Amniotic epithelial cell (primary cell): Measurements from ENCODE around the gene FAM3D.

Experiments
- DNase-seq: peaks from one replicate; pipeline ENCODE4 v3.0.0-alpha.2; 2010; ENCODE audit warnings: low read depth

Gene FAM3D

DNA sequence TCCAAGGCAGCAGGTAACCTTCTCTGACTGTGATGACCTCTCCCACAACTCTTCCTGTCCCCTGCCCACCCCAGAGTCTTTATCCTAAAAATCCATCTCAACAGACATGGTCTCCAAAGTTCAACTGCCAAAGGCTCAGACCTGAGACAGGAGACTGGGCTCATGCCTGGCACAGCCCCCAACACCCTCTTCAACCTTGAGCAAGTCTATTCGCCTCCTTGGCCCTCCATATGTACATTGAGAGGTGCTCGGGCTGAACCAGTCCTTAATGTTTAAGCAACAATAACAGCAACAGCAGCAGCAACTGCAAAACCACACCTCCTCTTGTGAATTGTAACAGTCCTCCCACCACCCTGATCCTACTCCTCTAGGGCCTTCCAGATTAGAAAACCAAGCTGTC, 9.9 kb downstream of the FAM3D start:
- DNase-seq, result no peak

DNA sequence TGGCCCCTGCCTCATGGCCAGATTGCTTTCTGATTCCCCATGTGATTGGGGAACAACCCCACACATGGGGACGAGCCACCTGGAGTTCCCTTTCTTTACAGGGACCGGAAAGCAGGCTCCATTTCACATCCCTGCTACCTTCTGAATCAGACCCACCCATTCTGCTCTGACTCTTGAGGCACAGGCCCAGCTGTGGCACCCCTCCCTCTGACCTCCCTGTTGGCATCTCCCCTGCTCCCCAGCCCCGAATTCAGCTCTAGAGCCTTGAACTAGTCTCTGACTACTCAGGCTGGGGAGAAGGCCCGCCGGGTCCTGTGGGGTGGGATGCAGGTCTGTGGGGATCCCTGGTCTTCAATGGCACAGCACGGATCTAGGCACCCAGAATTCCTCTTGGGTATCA, 12.1 kb downstream of the FAM3D start:
- DNase-seq, result no peak

DNA sequence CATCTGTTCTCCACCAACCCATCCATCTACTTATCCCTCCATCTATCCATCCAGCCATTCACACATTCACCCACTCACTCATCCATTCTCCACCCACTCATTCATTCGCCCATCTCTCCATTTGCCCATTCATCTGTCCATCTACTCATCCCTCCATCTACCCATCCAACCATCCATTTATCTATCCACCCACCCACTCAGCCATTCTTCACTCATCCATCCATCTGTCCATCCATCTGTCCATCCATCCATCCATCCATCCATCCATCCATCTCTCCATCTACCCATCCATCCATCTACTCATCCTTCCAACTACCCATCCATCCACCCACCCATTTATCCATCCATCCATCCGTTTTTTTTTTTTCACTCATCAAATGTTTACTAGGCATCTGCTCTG, 13.9 kb downstream of the FAM3D start:
- DNase-seq, result no peak

DNA sequence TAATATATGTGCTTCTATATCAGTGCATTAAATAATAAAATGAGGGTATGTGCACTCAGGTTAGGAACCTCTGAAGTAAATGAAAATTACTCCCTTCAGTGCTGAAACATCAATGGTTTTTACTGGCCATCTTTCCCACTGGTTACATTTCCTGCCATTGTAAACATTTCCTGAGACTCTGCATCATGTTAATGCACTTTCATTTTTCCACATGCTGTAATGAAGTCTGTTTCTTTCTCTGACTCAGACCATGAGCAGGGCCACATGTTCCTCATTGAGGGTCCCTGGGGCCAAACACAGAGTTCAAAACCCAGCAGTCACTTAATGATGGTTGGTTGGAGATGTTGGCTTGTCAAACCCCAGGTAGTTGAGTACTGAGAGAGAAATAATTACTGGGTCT, 15.3 kb downstream of the FAM3D start:
- no peak for DNase-seq

DNA sequence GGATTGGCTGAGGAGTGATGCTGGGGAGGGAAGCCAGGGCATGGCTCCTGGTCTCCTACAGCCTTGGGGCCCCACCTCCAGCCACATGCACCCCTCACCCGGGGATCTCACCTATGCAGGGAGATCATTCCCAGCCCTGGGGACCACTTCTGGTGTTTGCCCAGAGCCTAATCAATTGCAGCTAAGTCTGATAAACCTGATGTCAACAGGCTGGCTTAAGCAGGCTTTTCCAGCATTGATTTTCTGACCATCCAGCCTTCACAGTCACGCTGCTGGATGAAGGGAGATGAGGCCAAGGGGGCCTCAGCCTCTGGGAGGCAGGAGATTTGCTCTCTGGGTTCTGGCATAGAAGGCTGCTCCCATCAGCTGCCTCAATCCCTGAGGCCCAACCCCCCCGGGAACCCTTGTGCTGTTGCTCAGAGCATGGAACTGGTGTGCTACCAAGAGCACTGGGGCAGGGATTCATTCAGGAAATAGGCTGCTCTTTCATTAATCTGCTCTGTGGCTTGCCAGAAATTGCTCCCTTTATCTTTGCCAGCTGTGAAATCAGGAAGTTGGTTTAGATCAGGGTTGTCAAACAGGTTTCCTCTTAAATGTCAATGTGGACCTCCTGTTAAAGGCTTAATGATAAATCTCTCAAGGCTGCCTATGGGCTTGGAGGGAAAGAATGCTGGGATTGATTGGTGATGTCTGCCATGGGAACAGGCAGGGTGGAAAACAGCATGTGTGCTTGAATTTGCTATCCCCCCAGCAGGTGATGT, 19.0 kb downstream of the FAM3D start:
- DNase-seq, result peak; percentile 10

DNA sequence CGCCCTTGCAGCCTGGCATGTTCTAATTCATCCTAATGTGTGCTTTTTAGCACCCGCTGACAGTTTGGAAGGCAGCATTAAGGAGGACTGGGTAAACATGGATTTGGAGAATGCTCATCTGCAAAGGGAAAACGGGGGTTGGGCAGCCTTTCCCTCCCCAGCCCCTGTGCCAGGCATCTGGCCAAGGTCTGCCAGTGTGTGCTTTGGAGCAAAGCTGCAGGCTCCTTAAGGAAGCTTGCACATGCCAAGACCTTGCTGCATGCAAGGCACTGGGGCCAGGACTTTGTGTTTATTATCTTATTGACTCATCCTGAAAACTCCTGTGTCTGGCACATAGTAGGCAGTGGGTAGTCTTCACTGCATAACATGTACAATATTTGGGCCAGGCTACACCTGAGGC, 20.1 kb downstream of the FAM3D start:
- no peak for DNase-seq

DNA sequence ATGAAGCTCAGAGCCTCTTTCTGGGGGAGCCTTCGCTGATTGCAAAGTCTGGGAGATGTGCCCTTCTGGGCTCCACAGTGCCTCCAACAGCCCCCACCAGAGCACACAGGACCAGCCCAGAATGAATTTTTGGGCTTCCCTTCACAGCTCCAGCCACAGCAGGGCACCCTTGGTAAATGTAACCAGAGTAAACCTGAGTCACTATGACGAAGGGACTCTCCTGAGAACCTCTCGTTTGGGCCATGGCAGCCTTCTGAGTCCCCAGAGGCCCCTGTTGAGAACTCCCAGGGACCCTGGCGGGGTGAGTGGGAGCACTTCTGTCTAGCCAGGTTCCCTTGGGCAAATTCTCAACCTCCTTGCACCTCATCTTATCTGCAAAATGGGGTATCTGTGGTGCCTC, 20.8 kb downstream of the FAM3D start:
- no peak for DNase-seq

DNA sequence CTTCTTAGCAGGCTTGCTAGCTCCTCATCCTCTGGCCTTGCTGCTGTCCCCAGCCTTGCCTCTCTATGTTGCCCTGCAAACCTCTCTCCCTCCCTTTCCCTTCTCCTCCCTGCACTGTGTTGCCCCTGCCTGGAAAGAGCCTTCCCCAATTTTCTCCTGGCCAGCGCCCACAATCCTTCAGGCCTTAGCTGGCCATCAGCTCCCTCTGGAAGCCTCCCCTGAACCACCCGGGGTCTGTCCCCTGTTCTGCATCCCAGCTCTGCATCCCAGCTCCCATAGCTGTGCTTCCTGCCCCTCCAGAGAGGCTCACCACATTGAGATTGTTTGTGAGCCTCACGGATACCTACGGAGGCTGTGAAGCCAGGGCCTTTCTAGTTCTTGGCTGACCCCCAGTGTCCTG, 23.7 kb downstream of the FAM3D start:
- DNase-seq, result no peak

DNA sequence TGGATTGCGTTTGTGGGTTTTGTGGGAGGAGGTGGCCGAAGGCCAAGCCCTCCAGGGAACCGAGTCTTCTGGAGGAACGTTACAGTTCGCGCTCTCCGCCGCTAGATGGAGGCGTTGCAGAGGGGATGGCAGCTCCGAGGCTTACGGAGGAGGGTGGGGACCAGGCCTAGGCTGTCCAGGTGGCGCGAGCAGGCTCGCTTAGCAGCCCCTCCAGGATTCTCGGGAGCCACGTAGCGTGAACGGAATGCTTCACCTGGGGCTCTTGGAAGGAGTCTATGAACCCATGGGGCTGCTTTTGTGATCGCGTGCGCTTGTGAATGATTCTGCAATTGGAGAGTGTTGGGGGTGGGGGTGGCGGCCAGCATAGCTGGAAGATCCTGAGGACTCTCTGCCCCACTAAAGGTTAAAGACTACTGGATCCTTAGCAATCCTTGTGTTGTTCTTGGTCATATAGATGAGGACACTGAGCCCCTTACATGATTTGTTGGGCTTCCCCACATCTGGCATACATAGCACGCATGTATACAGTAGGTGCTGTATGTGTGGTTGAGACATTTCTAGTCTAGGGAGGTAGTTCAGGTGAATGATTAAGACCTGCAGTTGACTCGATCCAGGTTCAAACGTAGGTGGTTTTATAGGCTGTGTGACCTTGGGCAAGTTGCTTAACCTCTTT, 25.7 kb downstream of the FAM3D start:
- DNase-seq, result peak; percentile 68

DNA sequence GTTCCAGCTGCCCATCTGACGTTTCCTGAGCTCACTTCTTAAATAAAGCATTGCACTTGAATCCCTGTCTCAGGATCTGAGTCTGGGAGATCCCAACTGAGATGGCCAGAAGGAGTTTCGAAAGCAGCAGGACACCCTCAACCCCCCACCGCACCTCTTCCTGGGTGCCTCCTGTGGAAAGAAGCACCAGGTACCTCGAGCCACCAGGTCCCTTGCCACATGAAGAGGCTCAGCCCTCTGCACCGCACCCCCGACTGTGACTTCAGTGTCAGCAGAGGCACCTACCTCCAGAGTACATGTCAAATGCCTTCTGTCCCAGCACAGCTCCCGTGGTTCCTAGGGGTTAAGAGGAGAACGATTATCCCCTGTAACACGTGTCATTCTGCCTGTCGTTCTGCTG, 26.7 kb downstream of the FAM3D start:
- DNase-seq, result no peak

DNA sequence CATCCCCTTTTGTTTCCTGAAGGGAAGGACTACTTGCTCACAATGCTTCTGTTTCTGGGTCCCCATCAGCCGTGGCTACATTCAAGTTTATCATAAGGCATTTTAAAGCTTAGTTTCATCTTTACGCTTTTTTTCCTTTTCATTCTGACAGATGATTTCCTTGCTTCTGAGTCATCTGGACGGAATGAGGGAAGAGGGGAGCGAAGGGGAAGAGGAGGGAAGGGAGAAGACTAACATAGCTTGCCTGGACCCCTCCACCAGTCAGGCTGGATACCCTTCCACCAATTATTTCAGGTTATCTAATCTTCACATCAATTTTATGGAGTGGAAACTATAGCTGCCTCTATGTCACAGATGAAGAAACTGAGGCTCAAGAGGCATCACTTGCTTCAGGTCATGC, 27.6 kb downstream of the FAM3D start:
- DNase-seq, result peak; percentile 40

DNA sequence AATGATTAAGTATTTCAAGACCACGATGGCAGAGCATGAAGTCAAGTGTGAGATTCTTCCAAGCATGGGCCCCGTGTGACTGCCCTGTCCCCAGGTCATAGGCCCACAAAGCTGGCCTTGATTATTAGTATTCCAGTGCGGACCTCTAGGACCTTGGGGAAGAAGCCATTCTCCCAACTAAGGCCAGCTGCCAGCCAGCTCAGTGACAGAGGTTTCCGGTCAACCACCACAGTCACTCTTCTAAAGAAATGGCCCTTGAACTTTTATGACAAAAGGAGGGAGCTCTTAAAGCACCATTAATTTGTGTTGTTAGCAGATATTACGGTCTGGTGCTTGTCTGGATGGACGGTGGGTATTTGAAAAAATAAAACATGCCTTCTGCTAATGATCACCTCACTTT, 28.0 kb downstream of the FAM3D start:
- DNase-seq, result no peak

DNA sequence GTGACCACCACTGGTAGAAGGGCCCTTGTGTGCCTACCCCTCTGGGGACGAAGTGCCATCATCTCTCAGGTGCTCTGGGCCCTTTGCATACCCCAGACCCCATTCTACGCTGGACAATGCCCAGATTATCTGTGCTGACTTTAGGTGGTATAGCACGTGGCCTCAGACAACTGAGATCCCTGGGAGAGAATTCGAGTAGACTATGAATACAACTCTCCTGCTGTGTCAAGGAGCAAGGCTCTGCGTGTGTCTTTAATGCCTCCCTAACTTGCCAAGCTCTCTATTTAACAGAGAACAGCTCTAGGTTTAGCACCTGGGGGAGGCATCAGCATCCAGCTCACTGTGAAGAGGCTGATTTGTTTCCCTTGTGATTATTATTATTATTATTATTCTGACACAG, 29.1 kb downstream of the FAM3D start:
- DNase-seq, result no peak

DNA sequence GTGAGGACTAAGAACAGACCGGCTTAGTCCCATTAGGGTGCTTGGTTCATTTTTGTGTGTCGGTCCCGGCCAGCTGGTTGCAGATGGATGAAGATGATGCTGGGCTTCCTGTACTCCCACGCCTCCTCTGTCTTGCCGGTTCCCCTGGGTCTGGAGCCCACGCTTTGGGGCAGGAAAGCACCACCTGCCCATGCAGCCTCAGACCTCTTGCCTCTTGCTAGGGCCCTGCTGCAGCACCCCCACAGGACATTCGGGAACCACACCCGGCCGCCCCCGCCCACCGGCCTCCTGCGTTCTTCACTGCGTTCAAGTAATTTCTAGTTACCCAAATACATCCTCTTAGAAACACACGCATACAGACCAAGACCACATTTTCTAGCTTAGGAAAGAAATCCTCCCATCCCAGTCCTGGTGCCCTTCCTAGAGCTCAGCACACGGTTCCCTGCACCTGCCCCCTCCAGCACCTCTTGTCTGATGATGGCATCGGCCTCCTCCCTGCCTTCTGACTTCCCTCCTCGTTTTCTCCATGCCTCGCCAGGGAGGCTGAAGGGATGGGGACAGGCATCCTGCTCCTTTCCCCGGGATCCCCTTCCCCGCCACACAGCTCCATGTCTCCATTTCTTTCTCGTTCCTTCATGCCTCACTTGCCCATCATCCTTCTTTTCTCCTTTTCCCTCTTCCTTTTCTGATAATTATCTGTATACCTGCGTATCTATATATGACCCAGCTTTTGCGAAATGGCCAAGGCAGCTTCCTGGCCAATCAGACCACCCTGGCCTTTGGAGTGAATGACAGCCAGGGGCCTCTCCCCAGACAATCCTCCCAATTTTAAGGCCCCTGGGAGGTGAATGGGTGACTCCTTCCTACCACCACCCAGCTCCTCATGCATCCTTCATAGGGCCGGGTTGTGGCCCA, 30.9 kb downstream of the FAM3D start:
- no peak for DNase-seq

DNA sequence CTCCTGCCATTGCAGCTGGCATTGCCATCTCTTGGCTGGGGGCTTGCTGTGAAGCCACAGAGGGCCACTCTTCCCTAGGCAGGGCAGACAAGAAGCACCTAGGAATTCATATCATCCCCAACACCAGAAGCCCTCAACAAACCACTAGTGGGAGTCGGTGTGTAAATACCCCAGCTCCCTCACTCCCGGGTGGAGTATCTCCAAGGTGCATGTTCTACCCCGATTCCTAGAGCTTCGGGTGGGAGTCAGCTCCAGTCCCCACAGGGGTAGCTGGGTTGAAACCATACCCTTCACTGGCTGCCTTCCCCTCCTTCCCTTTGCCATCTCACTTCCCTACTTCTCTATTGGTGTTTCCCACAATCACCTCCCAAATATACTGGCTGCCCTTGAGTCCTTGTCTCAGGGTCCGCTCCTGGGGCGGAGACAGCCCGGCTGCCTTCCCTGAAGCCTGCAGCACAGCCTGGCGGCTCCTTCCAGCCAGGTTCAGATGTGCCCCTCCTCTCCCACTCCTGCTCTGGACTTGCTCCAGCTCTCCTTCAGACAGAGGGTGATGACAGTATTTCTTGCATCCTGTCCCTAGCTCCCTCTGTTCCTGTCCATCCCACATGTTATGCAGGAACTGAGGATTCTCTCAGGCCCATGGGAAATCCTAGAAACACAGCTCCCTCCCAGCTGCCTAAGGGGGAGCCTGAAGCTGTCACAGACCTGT, 33.3 kb downstream of the FAM3D start:
- DNase-seq, result no peak

DNA sequence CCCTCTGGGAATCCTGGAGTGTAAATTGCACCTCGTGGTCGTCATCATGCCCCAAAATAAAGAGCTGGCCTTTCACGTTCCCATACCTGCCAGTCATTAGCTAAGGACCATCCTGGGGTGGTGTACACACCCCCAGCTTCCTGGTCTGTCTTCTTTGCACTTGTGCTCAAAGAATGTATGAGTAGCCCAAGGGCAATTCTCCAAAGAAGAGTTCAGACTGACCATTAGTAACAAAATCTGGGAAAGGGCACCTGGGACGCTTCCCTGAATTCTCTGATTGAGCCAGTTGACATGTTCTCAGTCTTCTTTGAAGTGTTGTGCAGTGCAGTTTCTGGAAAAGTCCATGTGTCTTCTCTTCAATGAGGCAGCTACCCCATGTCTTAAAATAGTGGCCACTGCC, 34.8 kb downstream of the FAM3D start:
- DNase-seq, result no peak

DNA sequence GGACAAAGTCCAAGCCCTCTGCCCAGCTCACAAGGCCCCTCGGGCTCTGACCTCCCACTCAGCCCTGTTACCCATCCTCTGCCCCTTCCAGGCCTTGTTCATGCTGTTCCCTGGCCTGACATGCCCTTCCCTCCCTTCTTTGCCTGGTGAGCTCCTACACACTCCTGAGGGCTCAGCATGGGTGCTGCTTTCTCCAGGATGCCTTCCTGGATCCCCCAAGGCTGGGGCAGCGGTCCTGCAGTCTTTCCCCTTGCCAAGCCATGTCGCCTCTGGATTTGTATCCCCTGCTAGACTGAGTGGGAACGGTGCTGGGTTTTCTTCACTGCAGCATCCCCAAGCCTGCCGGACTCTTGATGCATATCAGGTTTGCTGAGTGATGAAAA, 35.9 kb downstream of the FAM3D start:
- DNase-seq, result no peak

DNA sequence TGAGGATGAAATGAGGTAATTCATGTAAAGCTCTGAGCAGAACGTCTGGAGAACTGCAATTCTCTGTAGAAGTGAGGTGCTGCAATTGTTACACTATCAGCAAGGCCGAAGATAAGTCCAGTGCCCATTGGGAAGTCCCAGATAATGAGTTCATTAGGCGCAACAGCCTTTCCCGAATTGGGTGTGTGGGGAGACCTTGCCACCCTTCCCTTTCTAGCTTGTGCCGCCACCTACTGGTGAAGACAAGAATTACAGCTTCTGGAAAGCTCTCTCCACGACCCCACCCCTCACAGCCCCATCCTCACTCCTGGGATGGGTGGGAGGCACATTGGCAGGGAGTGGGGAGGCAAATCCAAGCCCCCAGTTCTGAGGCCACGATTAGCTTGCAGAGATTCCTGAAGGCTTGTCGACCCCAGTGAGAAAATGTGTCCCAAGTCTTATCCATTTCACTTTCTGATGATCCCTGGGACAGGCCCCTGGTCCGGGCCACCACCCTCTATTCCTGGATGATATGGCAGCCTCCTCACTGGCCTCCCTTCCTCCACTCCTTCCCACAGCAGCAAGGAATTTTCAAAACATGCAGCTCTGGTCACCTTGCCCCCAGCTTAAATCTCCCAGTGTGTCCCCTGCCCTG, 36.4 kb downstream of the FAM3D start:
- DNase-seq, result peak; percentile 55

DNA sequence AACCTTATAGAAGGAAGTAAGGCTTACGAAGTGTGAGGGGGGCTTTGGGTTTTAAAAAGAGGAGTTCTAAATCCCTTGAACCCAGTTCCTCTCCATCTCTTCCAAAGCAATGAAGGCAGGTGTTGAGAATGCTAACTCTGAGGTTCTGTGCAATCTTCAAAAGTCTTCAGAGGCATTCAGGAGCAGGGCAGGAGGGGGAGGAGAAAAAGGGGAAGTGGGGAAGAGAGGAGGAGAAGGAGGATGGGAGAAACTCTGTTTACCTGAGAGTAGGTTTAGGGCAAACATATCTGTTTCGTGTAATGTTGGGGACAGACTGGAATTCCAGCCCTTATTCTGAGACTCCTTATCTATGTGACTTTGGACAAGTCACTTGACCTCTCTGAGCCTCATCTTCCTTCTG, 36.9 kb downstream of the FAM3D start:
- DNase-seq, result no peak

DNA sequence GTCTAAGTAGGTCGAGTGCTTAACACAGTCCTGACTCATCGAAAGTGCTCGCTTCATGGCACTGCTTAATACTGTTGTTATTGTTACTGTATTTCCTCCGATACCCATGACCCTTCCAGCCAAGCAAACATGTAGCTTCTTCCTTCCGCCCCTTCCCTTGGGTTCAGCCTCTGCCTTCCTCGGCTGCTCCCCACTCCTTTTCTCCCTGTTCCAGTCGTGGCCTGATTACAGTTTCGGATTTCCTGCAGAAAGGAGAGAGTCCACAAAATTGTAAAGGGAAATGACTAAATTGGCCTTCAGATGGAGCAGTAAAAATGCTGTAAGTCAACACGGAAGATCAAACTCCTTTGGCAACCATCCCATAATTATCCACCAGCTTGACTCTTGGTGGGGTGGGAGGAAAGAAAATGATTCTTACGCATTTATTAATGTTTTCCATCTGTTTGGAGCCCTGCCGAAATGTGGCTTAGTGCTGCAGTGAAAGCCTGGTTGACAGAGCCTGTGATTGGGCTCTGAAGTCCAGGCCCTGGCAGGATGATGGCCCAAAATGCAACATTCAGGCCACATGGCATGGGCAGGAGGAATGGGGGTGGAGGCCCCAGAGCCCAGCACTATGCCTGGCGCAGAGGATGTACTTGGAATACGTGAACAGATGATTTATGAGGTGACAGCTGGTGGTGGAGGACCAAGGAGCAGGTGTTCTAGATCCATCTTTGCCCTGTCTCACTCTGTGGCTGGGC, 37.6 kb downstream of the FAM3D start:
- DNase-seq, result no peak

DNA sequence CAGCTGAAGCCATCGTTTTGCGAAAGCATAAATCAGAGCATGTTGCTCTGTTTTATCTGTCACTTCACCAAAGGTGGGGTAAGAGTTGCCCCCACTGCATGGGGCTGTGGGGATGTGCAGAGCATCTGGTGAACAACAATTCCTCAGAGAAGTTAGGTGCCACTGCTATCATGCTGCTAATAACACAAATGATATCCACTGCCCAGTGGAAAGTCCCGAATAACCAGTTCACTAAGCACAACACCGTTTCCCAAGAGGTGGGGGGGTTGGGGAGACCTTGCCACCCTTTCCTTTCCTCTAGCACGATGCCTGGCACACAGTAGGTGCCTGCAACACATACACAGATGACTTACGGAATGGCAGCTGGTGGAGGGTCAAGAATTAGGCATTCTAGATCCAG, 38.6 kb downstream of the FAM3D start:
- no peak for DNase-seq
